ENCODE measurements around the gene CASP1.
"Not testable (repeated sequence)": the region's sequence is repeated elsewhere in the genome, so short reads cannot be mapped to it uniquely, and the experiment has no call there.

CASP1 gene

DNA sequence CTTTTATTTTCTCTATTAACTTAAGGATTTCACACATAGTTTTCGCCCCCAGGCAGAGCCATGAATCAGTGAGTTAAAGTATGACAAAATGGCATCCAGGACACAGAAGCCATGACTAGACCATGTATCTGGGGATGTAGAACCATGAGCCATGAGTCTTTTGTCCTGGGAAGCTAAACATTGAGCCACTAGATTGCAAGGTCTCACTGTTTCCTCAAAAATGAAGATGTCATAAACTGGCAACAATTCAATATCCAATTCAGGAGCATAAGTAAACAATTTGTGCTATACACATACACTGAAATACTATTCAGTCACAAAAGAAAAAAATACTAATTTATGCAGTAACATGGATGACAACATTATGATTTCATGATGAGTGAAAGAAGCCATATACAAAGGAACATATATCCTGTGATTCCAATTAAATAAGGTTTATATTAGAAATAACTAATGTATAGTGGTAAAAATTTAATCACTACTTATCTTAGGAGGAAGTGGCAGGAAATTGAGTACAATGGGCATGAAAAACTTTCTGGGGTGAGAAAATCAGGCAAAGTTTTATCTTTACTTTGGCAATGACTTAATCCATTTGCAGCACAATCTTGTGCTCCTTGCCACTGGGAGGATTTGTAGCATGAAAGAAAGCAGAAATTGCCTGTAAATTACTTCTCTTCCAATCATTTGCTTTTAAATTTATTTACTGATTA is 38.7 kb upstream of the CASP1 start:
- TF ChIP-seq MYC (IDR thresholded peaks at IDR 0.05; ENCODE audit: low read depth, low read length) (no peak), MAX (IDR thresholded peaks at IDR 0.05; ENCODE audit: low read depth, low read length) (no peak), POLR2A (IDR thresholded peaks at IDR 0.05; ENCODE audit: extremely low read depth, insufficient read length) (no peak)
- TF ChIP-seq, protein P1, sequence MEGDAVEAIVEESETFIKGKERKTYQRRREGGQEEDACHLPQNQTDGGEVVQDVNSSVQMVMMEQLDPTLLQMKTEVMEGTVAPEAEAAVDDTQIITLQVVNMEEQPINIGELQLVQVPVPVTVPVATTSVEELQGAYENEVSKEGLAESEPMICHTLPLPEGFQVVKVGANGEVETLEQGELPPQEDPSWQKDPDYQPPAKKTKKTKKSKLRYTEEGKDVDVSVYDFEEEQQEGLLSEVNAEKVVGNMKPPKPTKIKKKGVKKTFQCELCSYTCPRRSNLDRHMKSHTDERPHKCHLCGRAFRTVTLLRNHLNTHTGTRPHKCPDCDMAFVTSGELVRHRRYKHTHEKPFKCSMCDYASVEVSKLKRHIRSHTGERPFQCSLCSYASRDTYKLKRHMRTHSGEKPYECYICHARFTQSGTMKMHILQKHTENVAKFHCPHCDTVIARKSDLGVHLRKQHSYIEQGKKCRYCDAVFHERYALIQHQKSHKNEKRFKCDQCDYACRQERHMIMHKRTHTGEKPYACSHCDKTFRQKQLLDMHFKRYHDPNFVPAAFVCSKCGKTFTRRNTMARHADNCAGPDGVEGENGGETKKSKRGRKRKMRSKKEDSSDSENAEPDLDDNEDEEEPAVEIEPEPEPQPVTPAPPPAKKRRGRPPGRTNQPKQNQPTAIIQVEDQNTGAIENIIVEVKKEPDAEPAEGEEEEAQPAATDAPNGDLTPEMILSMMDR (IDR thresholded peaks at IDR 0.05; ENCODE audit: low read depth, low read length) = no peak
- DNase-seq (ENCODE audit: low read depth) = no peak
- no peak overlapping the region for H3K4me3 ChIP-seq (ENCODE audit: low read depth, low read length)

GRCh38 chr11:105072080-105072479 is 37.1 kb upstream of the CASP1 start:
- not testable (repeated sequence) for H3K4me3 ChIP-seq (ENCODE audit: low read depth, low read length)

GRCh38 chr11:105071089-105071732 is 36.3 kb upstream of the CASP1 start:
- no peak for TF ChIP-seq MYC (IDR thresholded peaks at IDR 0.05; ENCODE audit: low read depth, low read length)
- no peak for TF ChIP-seq MAX (IDR thresholded peaks at IDR 0.05; ENCODE audit: low read depth, low read length)
- no peak for TF ChIP-seq POLR2A (IDR thresholded peaks at IDR 0.05; ENCODE audit: extremely low read depth, insufficient read length)
- TF ChIP-seq, protein P1 (IDR thresholded peaks at IDR 0.05; ENCODE audit: low read depth, low read length) = no peak
- no peak overlapping the region for H3K4me3 ChIP-seq (ENCODE audit: low read depth, low read length)
- no peak for DNase-seq (ENCODE audit: low read depth)

More at GRCh38 chr11:105072080-105072479, 37.1 kb upstream of the CASP1 start:
- not testable (repeated sequence) for DNase-seq (ENCODE audit: low read depth)

DNA sequence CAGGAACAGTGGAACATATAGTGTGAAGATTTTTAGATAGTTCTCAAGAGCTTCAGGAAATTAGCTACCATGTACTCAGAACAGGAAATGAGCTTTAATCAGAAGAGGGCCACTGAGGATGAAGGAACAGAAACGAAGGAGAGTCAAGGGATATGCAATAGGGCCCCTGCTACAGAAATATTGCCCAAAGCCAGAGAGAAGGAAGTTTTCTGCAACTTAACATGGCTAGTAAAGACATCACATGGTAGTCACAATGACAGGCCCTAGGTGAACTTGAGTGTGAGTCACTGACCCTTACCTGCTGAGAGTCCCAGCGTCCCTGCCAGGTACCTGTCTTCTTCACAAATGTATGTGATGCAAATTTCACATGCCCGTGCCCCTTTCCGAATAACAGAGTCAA is 35.4 kb upstream of the CASP1 start:
- no peak for TF ChIP-seq POLR2A (IDR thresholded peaks at IDR 0.05; ENCODE audit: extremely low read depth, insufficient read length)
- H3K4me3 ChIP-seq (ENCODE audit: low read depth, low read length) = no peak overlapping the region
- no peak for DNase-seq (ENCODE audit: low read depth)

DNA sequence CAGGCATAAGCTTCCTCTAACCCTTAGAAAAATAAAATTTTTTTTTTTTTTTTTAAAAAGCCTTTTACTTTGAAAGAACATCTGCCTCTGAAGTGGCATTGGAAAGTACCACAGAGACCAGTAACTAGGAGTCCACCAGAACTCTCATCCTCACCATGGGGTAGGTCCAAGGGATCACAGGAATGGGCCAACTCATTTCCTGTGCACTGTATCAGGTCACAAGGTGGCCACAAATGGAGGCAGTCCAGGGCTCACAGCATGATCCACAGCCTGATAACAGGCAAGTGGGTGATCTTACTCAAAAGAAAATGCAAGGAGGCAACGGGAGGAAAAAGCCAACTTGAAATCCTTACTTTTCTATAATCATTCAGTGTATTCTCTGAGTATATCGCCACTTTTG is 34.8 kb upstream of the CASP1 start:
- not testable (repeated sequence) for H3K4me3 ChIP-seq (ENCODE audit: low read depth, low read length); DNase-seq (ENCODE audit: low read depth)

DNA sequence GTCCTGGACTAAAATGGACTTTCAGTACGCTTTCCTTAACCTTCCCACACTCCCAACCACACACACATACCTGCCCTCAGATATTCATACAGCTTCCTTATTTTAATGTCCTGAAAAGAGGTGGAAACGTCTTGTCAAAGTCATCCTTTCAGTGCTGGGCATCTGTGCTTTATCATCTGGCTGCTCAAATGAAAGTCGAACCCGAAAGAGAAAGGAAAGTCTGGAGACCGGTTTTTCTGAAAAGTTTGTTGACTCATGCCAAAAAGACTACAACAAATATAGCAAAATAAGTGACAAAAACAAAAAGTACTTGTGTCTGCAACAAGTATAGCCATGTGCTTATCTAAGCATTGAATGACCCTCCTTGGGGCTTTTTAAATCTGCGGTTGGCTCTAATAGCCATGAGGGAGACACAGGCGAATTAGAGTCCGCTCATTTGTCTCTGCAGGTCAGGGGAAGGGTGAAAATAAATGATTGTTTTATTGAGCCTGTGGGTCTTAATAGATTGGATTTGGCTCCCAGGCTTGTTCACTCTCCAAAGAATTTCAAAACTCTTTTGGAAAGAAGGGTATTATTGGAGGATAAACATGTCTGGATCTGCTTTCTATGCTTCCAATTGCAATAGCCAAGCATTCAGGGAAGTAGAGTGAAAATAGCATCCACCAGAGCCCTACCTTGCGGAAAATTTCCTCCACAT is 28.4 kb upstream of the CASP1 start:
- H3K4me3 ChIP-seq (ENCODE audit: low read depth, low read length); DNase-seq (ENCODE audit: low read depth): not testable (repeated sequence)

GRCh38 chr11:105057432-105057831 is 22.5 kb upstream of the CASP1 start:
- TF ChIP-seq, protein P1 (IDR thresholded peaks at IDR 0.05; ENCODE audit: low read depth, low read length) = no peak
- TF ChIP-seq MYC (IDR thresholded peaks at IDR 0.05; ENCODE audit: low read depth, low read length) = no peak
- no peak for TF ChIP-seq MAX (IDR thresholded peaks at IDR 0.05; ENCODE audit: low read depth, low read length)
- no peak for TF ChIP-seq POLR2A (IDR thresholded peaks at IDR 0.05; ENCODE audit: extremely low read depth, insufficient read length)
- no peak for DNase-seq (ENCODE audit: low read depth)
- H3K4me3 ChIP-seq (ENCODE audit: low read depth, low read length) = no peak overlapping the region

DNA sequence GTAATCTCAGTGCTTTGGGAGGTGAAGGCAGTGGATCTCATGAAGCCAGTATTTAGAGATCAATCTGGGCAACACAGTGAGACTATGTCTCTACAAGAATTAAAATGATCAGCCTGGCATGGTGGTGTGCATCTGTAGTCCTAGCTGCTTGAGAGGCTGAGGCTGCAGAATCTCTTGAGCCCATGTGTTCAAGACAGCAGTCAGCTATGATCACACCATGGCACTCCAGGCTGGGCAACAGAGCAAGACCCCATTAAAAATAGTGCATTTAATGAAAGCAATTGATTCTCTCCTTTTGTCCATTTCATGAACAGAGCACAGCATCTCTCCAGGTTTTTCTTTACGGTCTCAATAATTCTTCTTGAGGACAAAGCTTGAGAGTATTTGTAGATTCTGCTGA is 21.5 kb upstream of the CASP1 start:
- no peak for DNase-seq (ENCODE audit: low read depth)
- TF ChIP-seq, protein P1 (IDR thresholded peaks at IDR 0.05; ENCODE audit: low read depth, low read length) = no peak
- TF ChIP-seq POLR2A (IDR thresholded peaks at IDR 0.05; ENCODE audit: extremely low read depth, insufficient read length) (no peak), MAX (IDR thresholded peaks at IDR 0.05; ENCODE audit: low read depth, low read length) (no peak), MYC (IDR thresholded peaks at IDR 0.05; ENCODE audit: low read depth, low read length) (no peak)
- no peak overlapping the region for H3K4me3 ChIP-seq (ENCODE audit: low read depth, low read length)

Measured in NB4 (cell line).